GM08714 (cell line): Measurements from ENCODE around the gene TMEM106A.
A peak's percentile ranks its signal among the peaks of the same experiment; 100 is the strongest.
"Not testable (repeated sequence)": the region's sequence is repeated elsewhere in the genome, so short reads cannot be mapped to it uniquely, and the experiment has no call there.

Experiments used
- H3K4me3 ChIP-seq: fragments of 200-500 bp; sonication (Bioruptor generic); 2 replicates; pipeline ENCODE4 v1.5.1; 2014; ENCODE audit warnings: mild to moderate bottlenecking, low read length, inconsistent platforms
- ZNF274 ChIP-seq: IDR thresholded peaks from 2 replicates; pipeline ENCODE4 v1.6.1; 2012; ENCODE audit warnings: mild to moderate bottlenecking, low read depth, low read length

Gene TMEM106A

GRCh38 chr17:43199633-43200032 is 12.0 kb upstream of the TMEM106A start:
- TF ChIP-seq ZNF274, result no peak
- no peak overlapping the region for H3K4me3 ChIP-seq

- no peak overlapping the region for H3K4me3 ChIP-seq
- no peak for TF ChIP-seq ZNF274
Observed at GRCh38 chr17:43200127-43200526, 11.5 kb upstream of the TMEM106A start.

GRCh38 chr17:43203013-43203412 is 8.7 kb upstream of the TMEM106A start:
- not testable (repeated sequence) for H3K4me3 ChIP-seq

- TF ChIP-seq ZNF274, result no peak
- H3K4me3 ChIP-seq, result peak overlapping the region; percentile 90
Observed at GRCh38 chr17:43210576-43210975, 1.1 kb upstream of the TMEM106A start.

- H3K4me3 ChIP-seq, result peak overlapping the region; percentile 90
- TF ChIP-seq ZNF274, result no peak
Observed at GRCh38 chr17:43211123-43211479, 574 bp upstream of the TMEM106A start.

GRCh38 chr17:43212641-43213490 is 1.2 kb downstream of the TMEM106A start:
- TF ChIP-seq ZNF274, result no peak
- peak overlapping the region; percentile 73 for H3K4me3 ChIP-seq

- peak overlapping the region; percentile 73; the same call in 1 of the 2 replicates for H3K4me3 ChIP-seq
- TF ChIP-seq ZNF274, result no peak
Observed at GRCh38 chr17:43213545-43213944, 1.9 kb downstream of the TMEM106A start.

GRCh38 chr17:43215341-43215740 is 3.7 kb downstream of the TMEM106A start:
- no peak for TF ChIP-seq ZNF274
- no peak overlapping the region for H3K4me3 ChIP-seq

- no peak overlapping the region for H3K4me3 ChIP-seq
- TF ChIP-seq ZNF274, result no peak
Observed at GRCh38 chr17:43216369-43216761, 4.7 kb downstream of the TMEM106A start.

- no peak for TF ChIP-seq ZNF274
- no peak overlapping the region for H3K4me3 ChIP-seq
Observed at GRCh38 chr17:43216762-43217613, 5.3 kb downstream of the TMEM106A start.

- no peak overlapping the region for H3K4me3 ChIP-seq
Observed at GRCh38 chr17:43217614-43218087, 6.0 kb downstream of the TMEM106A start.

GRCh38 chr17:43219001-43219400 is 7.3 kb downstream of the TMEM106A start:
- TF ChIP-seq ZNF274, result no peak

More at GRCh38 chr17:43217614-43218087, 6.0 kb downstream of the TMEM106A start:
- no peak for TF ChIP-seq ZNF274

GRCh38 chr17:43219746-43220380 is 8.2 kb downstream of the TMEM106A start:
- TF ChIP-seq ZNF274, result no peak
- no peak overlapping the region for H3K4me3 ChIP-seq

More at GRCh38 chr17:43219001-43219400, 7.3 kb downstream of the TMEM106A start:
- no peak overlapping the region for H3K4me3 ChIP-seq

GRCh38 chr17:43220511-43221125 is 8.9 kb downstream of the TMEM106A start:
- no peak for TF ChIP-seq ZNF274
- no peak overlapping the region for H3K4me3 ChIP-seq
